HG03442 (cell line): ENCODE measurements around the gene MAL.

ENCODE experiments used
- ATAC-seq: cut with Tn5 transposase; IDR thresholded peaks from one replicate; pipeline ENCODE4 v1.9.1; 2021; ENCODE audit warnings: mild to moderate bottlenecking, moderate library complexity; ENCODE audit not compliant: unreplicated experiment

Gene MAL

GRCh38 chr2:95047629-95048510 lies 22.4 kb downstream of the MAL start:
- no peak for ATAC-seq

- ATAC-seq: no peak
Observed at GRCh38 chr2:95048825-95049682, 23.5 kb downstream of the MAL start.

- no peak for ATAC-seq
Observed at GRCh38 chr2:95049683-95049955, 24.1 kb downstream of the MAL start.

- ATAC-seq: no peak
Observed at GRCh38 chr2:95049961-95050360, 24.5 kb downstream of the MAL start.

GRCh38 chr2:95050385-95051300 lies 25.1 kb downstream of the MAL start:
- peak; percentile 51 for ATAC-seq

- ATAC-seq: no peak
Observed at GRCh38 chr2:95051626-95052025, 26.1 kb downstream of the MAL start.

- ATAC-seq: no peak
Observed at GRCh38 chr2:95052307-95052706, 26.8 kb downstream of the MAL start.

- ATAC-seq: no peak
Observed at GRCh38 chr2:95052804-95053479, 27.4 kb downstream of the MAL start.

GRCh38 chr2:95053543-95053942 lies 28.0 kb downstream of the MAL start:
- no peak for ATAC-seq

GRCh38 chr2:95054016-95054415 lies 28.5 kb downstream of the MAL start:
- ATAC-seq: no peak

GRCh38 chr2:95055262-95055661 lies 29.8 kb downstream of the MAL start:
- ATAC-seq: no peak

GRCh38 chr2:95056044-95056443 lies 30.5 kb downstream of the MAL start:
- ATAC-seq: no peak

- ATAC-seq: no peak
Observed at GRCh38 chr2:95056461-95057459, 31.3 kb downstream of the MAL start.

- ATAC-seq: no peak
Observed at GRCh38 chr2:95057535-95058370, 32.2 kb downstream of the MAL start.

- ATAC-seq: no peak
Observed at GRCh38 chr2:95058466-95058988, 33.0 kb downstream of the MAL start.

GRCh38 chr2:95058989-95059641 lies 33.6 kb downstream of the MAL start:
- no peak for ATAC-seq

GRCh38 chr2:95059656-95060370 lies 34.3 kb downstream of the MAL start:
- no peak for ATAC-seq
